Epithelial cell of proximal tubule (primary cell): Measurements from ENCODE around the gene MAGOH. TPM values are rescaled to one million over a fixed set of nuclear protein-coding genes. Genes with fewer than 3 reads are reported as not detected.

Source experiments
- DNase-seq: peaks from one replicate; pipeline ENCODE4 v3.0.0-alpha.2; 2011; ENCODE audit warnings: low read depth
- H3K4me3 ChIP-seq: 2 replicates; pipeline ENCODE4 v1.5.1; 2011; ENCODE audit warnings: low read depth, mild to moderate bottlenecking, low read length
- CTCF ChIP-seq: conservative IDR thresholded peaks from 2 replicates; pipeline ENCODE4 v1.5.1; 2012; ENCODE audit warnings: low read depth, mild to moderate bottlenecking, low read length
- total RNA-seq: library from RNA; depleted of rRNA; stranded (reverse); fragments of >200 nt; gene quantifications from 2 replicates; pipeline ENCODE4 v1.2.3, GENCODE V29; 2015

Gene MAGOH
- total RNA-seq, 1 donor from 2014 or later = 24.8 TPM

- DNase-seq = no peak
- TF ChIP-seq CTCF = no peak
- no peak overlapping the region for H3K4me3 ChIP-seq
Observed at GRCh38 chr1:53280496-53280895, 42.2 kb upstream of the MAGOH start.

GRCh38 chr1:53279296-53280200 is 41.2 kb upstream of the MAGOH start:
- no peak for DNase-seq
- no peak overlapping the region for H3K4me3 ChIP-seq
- no peak for TF ChIP-seq CTCF

GRCh38 chr1:53278298-53278725 is 40.0 kb upstream of the MAGOH start:
- TF ChIP-seq CTCF = peak; percentile 88
- DNase-seq = no peak
- H3K4me3 ChIP-seq = no peak overlapping the region

GRCh38 chr1:53277326-53277725 is 39.0 kb upstream of the MAGOH start:
- DNase-seq = no peak
- no peak for TF ChIP-seq CTCF
- H3K4me3 ChIP-seq = no peak overlapping the region

GRCh38 chr1:53276902-53277281 is 38.6 kb upstream of the MAGOH start:
- TF ChIP-seq CTCF = no peak
- no peak for DNase-seq
- no peak overlapping the region for H3K4me3 ChIP-seq

- TF ChIP-seq CTCF = no peak
- no peak for DNase-seq
- H3K4me3 ChIP-seq = no peak overlapping the region
Observed at GRCh38 chr1:53276153-53276901, 38.0 kb upstream of the MAGOH start.
